Measurements from ENCODE around the gene KIFC3.
"Not testable (repeated sequence)": the region's sequence is repeated elsewhere in the genome, so short reads cannot be mapped to it uniquely, and the experiment has no call there.

KIFC3 gene

DNA sequence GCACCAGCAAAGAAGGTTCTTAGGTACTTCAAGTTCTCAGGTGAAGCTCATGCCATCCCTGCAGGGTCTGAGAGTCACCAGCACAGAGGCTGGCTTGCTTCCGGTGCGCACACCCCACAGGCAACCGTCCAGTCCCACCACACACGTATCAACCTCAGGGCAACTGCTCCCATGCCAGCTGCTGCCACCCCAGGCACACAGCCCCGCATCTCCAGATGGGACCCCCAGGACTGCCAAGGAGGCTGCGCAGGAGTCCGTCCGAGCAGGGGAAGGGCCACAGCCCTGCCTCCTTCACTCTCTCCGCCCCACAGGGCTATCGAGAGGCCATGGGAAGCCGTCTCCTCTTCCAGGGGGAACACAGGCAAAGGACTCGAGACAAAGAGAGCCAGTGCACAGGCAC, 13.3 kb downstream of the KIFC3 start:
- in situ Hi-C loops (cut with MboI; ENCODE audit: low sequenced_read_pairs): no loop called here

- in situ Hi-C loops (cut with MboI; ENCODE audit: low sequenced_read_pairs): no loop called here
Measured at GRCh38 chr16:57788252-57788841, 13.9 kb downstream of the KIFC3 start.

DNA sequence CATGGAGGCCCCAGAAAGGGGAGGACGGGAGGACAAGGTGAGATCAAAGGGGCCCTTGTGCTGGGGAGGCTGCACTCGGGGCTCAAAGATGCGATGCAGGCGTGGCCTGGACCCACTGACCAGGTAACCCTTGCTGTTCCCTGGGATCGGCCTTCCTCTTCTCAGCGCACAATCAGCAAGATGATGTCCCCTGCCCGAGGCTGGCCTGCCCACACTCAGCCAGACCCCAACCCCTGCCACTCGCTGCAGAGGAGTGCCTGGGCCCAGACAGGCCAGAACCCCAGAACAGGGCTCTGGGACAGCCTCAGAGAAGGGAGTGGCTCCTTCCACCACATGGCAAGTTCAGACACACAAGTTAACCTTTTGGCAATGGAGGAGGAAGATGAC, 14.8 kb downstream of the KIFC3 start:
- in situ Hi-C loops (cut with MboI; ENCODE audit: low sequenced_read_pairs): no loop called here

DNA sequence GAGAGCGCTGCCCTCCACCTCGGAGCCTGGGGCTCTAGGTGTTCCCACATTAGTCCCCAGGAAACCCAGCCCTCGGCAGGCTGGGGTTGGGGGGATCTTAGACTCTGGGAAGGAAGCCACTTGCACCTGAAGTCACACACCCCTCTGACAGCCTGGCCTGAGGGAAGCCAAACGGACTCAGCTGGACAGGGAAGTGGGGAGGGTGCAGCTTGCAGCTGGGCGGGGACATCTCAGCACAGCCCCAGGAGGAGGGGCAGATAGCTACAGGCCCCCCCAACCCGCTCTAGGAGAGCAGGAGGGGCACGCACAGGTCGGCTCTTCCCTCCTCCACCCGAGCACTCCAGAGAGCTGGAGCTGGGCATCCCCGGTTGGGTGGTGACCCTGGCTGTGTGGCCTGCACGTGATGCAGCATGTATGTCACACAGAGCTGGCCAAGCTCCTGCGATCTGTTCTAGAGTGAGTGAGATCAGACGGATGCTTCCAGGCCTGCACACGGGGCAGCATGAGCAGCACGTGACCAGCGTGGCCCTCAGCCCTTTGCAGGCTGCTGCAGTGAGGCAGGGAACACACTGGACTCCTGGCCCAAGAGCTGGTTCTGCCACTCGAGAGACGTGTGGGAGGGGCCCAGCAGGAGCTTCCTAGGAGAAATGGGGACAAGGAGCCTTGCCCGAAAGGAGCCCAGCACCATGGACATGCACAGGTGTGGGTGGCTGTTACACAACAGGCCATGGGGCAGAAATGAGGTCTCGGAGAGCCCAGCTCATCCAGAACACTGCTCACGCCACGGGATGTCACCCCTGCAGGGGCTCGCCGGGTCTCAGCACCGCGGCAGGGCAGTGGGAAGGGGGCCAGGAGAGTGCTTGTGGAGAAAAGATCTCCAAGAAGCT, 15.4 kb downstream of the KIFC3 start:
- in situ Hi-C loops (cut with MboI; ENCODE audit: low sequenced_read_pairs): no loop called here

DNA sequence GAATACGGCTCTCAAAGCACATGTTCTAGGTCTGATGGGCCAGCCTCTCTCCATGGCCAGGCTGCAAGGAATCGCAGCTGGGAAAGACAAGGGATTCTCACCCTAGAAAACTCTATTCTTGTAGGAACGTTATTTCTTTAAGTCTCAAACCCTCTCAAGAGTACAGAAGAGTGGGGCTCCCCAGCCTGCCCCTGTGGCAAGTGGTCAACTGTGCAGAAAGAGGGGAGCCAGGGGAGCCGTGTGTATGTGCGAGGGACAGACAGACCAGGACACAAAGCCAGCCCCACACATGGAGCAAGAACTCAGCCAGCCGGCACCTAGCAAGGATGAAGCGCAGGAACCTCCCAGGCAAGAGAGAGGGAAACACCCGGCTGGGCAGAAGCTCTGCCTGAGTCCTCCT, 16.4 kb downstream of the KIFC3 start:
- in situ Hi-C loops (cut with MboI; ENCODE audit: low sequenced_read_pairs): no loop called here

- in situ Hi-C loops (cut with MboI; ENCODE audit: low sequenced_read_pairs): no loop called here
Measured at GRCh38 chr16:57785385-57785784, 16.9 kb downstream of the KIFC3 start.

GRCh38 chr16:57784334-57784733, 18.0 kb downstream of the KIFC3 start:
- in situ Hi-C loops (cut with MboI; ENCODE audit: low sequenced_read_pairs): no loop called here

- in situ Hi-C loops (cut with MboI; ENCODE audit: low sequenced_read_pairs): no loop called here
Measured at GRCh38 chr16:57783883-57784282, 18.4 kb downstream of the KIFC3 start.

- in situ Hi-C loops (cut with MboI; ENCODE audit: low sequenced_read_pairs): no loop called here
Measured at GRCh38 chr16:57783116-57783515, 19.2 kb downstream of the KIFC3 start.

- in situ Hi-C loops (cut with MboI; ENCODE audit: low sequenced_read_pairs): not testable (repeated sequence)
Measured at GRCh38 chr16:57782607-57783055, 19.7 kb downstream of the KIFC3 start.

GRCh38 chr16:57781741-57782606, 20.3 kb downstream of the KIFC3 start:
- in situ Hi-C loops (cut with MboI; ENCODE audit: low sequenced_read_pairs): no loop called here

- in situ Hi-C loops (cut with MboI; ENCODE audit: low sequenced_read_pairs): no loop called here
Measured at GRCh38 chr16:57781349-57781740, 20.9 kb downstream of the KIFC3 start.

DNA sequence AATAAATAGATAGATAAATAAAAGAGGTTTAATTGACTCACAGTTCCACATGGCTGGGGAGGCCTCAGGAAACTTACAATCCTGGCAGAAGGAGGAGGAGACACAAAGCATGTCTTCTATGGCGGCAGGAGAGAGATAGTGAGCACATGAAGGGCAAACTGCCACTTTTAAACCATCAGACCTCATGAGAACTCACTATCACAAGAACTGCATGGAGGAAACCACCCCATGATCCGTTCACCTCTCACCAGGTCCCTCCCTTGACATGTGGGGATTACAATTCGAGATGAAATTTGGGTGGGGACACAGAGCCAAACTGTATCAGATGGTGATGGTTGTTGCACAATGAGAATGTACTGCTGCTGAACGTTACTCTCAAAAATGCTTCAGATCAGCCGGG, 22.5 kb downstream of the KIFC3 start:
- in situ Hi-C loops (cut with MboI; ENCODE audit: low sequenced_read_pairs): not testable (repeated sequence)

- in situ Hi-C loops (cut with MboI; ENCODE audit: low sequenced_read_pairs): no loop called here
Measured at GRCh38 chr16:57778658-57779057, 23.6 kb downstream of the KIFC3 start.

- in situ Hi-C loops (cut with MboI; ENCODE audit: low sequenced_read_pairs): no loop called here
Measured at GRCh38 chr16:57775661-57776469, 26.4 kb downstream of the KIFC3 start.

DNA sequence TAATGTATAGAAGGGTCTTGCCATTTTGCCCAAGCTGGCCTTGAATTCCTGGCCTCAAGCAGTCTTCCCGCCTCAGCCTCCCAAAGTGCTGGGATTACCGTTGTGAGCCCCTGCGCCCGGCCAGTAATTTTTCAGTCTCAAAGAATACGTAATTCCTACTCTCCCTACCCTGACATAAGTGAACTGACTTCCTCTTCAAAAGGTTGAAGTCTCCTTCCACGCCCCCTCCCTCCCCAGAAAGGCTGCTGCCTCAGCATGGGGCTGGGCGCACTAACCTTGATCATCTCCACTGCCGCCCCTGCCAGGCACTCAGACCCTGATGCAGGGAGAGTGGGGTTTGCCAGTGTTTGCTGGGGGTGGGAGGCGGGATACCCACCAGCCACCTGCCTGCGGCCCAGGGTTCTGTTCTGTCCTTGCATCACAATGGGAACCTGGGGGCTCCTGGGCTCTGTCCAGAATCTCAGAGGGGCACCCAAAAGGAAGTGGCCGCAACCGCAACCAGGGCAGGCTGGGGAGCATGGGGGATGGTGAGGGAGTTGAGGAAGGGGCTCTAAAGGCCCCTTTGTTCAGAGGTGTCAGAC, 27.5 kb downstream of the KIFC3 start:
- in situ Hi-C loops (cut with MboI; ENCODE audit: low sequenced_read_pairs): loop anchor here (25.0 kb wide), 1 partner anchor 238 kb away; the partner anchor contains the start of genes USB1 and ZNF319

GRCh38 chr16:57773655-57774295, 28.5 kb downstream of the KIFC3 start:
- in situ Hi-C loops (cut with MboI; ENCODE audit: low sequenced_read_pairs): loop anchor here (25.0 kb wide), 1 partner anchor 239 kb away; the partner anchor contains the start of genes USB1 and ZNF319

- in situ Hi-C loops (cut with MboI; ENCODE audit: low sequenced_read_pairs): loop anchor here (25.0 kb wide), 1 partner anchor 239 kb away; the partner anchor contains the start of genes USB1 and ZNF319
Measured at GRCh38 chr16:57773019-57773418, 29.3 kb downstream of the KIFC3 start.

DNA sequence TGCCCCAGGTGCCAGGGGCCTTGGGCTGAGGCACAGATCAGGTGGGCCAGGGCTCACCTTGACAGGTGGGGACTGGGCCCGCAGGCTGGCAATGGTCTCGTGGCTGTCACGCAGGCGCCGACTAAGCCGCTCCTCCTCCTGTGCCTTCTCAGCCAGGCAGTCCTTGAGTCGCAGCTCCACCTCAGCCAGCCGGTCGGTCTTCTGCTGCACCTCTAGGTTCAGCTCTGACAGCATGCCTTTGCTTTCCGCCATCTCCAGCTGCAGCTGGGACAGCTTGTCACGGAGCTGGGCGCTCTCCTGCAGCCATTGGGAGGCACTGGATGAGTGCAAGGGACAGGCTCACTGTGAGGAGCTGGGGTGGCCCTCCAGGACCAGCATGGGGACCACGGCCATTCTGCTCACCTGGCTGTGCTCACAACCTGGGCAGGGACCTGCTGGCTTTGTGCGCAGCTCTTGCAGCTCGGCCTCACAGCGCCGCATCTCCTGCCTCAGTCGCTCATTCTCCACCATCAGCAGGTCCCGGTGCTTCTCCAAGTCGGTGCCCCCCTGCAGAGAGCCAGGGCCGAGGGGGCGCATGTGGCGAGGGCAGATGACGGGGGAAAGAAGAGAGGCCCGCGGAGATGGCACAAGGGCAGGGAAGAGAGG, 31.0 kb downstream of the KIFC3 start:
- in situ Hi-C loops (cut with MboI; ENCODE audit: low sequenced_read_pairs): loop anchor here (25.0 kb wide), 1 partner anchor 241 kb away; the partner anchor contains the start of genes USB1 and ZNF319

Measured in HL-60/S4 (cell line).